ENCODE data around the gene ZFAND3. TPM values are rescaled to one million over a fixed set of nuclear protein-coding genes. Genes with fewer than 3 reads are reported as not detected.
A peak's percentile ranks its signal among the peaks of the same experiment; 100 is the strongest.

Gene ZFAND3
- polyA plus RNA-seq, 1 donor (not counting 4 experiments of a cell fraction or from before 2014, with no cell fraction given) = 19.6 TPM

- H3K79me2 ChIP-seq (ENCODE audit: control insufficient read depth, insufficient read depth, low read length) = no peaks in the 10 kb centered on the region
- dilution Hi-C loops (cut with MboI; ENCODE audit: extremely low pct_ligation_motif_present, low sequenced_read_pairs) = no loop called here
- no peak overlapping the region for H3K9ac ChIP-seq (ENCODE audit: control insufficient read depth, extremely low read depth, insufficient read depth, low read length)
- no peaks in the 10 kb centered on the region for H3K27me3 ChIP-seq (ENCODE audit: control insufficient read depth, extremely low read depth, insufficient read depth, low read length)
- H3K27ac ChIP-seq (ENCODE audit: control insufficient read depth, insufficient read depth, low read length) = no peak overlapping the region
- peaks cover 25% of the 10 kb centered on the region for H3K4me1 ChIP-seq (ENCODE audit: control insufficient read depth, extremely low read depth, insufficient read depth, low read length)
- H3K9me3 ChIP-seq (ENCODE audit: control insufficient read depth, low read depth, low read length) = no peaks in the 10 kb centered on the region
- TF ChIP-seq, protein P1, sequence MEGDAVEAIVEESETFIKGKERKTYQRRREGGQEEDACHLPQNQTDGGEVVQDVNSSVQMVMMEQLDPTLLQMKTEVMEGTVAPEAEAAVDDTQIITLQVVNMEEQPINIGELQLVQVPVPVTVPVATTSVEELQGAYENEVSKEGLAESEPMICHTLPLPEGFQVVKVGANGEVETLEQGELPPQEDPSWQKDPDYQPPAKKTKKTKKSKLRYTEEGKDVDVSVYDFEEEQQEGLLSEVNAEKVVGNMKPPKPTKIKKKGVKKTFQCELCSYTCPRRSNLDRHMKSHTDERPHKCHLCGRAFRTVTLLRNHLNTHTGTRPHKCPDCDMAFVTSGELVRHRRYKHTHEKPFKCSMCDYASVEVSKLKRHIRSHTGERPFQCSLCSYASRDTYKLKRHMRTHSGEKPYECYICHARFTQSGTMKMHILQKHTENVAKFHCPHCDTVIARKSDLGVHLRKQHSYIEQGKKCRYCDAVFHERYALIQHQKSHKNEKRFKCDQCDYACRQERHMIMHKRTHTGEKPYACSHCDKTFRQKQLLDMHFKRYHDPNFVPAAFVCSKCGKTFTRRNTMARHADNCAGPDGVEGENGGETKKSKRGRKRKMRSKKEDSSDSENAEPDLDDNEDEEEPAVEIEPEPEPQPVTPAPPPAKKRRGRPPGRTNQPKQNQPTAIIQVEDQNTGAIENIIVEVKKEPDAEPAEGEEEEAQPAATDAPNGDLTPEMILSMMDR (optimal IDR thresholded peaks at IDR 0.05 in 1 of 3, IDR thresholded peaks at IDR 0.05 in 1 of 3, conservative IDR thresholded peaks at IDR 0.05 in 1 of 3; ENCODE audit: extremely low read depth in 1 of 3, insufficient read depth in 2 of 3, low read length in 3 of 3) = no peak
- TF ChIP-seq EZH2 (IDR thresholded peaks at IDR 0.05; ENCODE audit: low read length) = no peak
- DNase-seq (ENCODE audit: low read depth, low spot score) (no peak), FAIRE-seq (no peak)
- no peak overlapping the region for H3K4me3 ChIP-seq (ENCODE audit: control insufficient read depth in 2 of 3, extremely low read depth in 1 of 3, insufficient read depth in 2 of 3, low read depth in 1 of 3, low read length in 3 of 3)
- no peaks in the 10 kb centered on the region for H3K36me3 ChIP-seq (ENCODE audit: control insufficient read depth in 2 of 2, extremely low read depth in 1 of 2, insufficient read depth in 2 of 2, low read length in 2 of 2)
- H4K20me1 ChIP-seq (ENCODE audit: control insufficient read depth, extremely low read depth, insufficient read depth, low read length) = no peaks in the 10 kb centered on the region
- H3K9me1 ChIP-seq (ENCODE audit: control insufficient read depth, extremely low read depth, insufficient read depth, low read length) = no peaks in the 10 kb centered on the region
- no peak overlapping the region for H2AFZ ChIP-seq (ENCODE audit: control insufficient read depth, low read length)
- H3K4me2 ChIP-seq (ENCODE audit: control insufficient read depth, extremely low read depth, insufficient read depth, low read depth, low read length) = no peak overlapping the region
Observed at GRCh38 chr6:37806213-37806612, 13.3 kb upstream of the ZFAND3 start.

DNA sequence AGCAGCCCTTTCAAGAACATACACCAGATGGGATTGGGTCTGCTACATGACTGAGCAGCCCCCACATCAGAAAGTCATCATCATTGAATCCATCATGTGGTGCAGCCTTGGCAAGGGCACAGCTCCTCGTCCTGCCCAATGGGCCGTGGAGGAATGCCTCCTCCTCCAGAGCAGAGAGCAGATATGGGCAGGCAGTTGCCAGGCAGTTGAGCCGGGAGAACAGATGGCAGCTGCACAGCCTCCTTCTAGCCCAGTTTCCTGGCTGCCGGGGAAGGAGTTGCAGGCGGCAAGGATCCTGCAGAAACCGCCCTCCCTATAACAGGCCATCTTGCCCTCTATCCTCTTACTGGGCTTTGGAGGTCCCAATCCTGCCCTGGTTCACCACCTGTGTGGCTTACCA is 11.9 kb upstream of the ZFAND3 start:
- Histone ChIP-seq H3K27me3 (ENCODE audit: control insufficient read depth, extremely low read depth, insufficient read depth, low read length) (no peaks in the 10 kb centered on the region), H3K9me1 (ENCODE audit: control insufficient read depth, extremely low read depth, insufficient read depth, low read length) (no peaks in the 10 kb centered on the region), H4K20me1 (ENCODE audit: control insufficient read depth, extremely low read depth, insufficient read depth, low read length) (no peaks in the 10 kb centered on the region), H3K9me3 (ENCODE audit: control insufficient read depth, low read depth, low read length) (no peaks in the 10 kb centered on the region), H3K36me3 (ENCODE audit: control insufficient read depth in 2 of 2, extremely low read depth in 1 of 2, insufficient read depth in 2 of 2, low read length in 2 of 2) (no peaks in the 10 kb centered on the region), H3K4me3 (ENCODE audit: control insufficient read depth in 2 of 3, extremely low read depth in 1 of 3, insufficient read depth in 2 of 3, low read depth in 1 of 3, low read length in 3 of 3) (peak overlapping the region in 1 of 3 experiments; percentile 15), H3K27ac (ENCODE audit: control insufficient read depth, insufficient read depth, low read length) (no peak overlapping the region), H3K79me2 (ENCODE audit: control insufficient read depth, insufficient read depth, low read length) (no peaks in the 10 kb centered on the region), H3K4me1 (ENCODE audit: control insufficient read depth, extremely low read depth, insufficient read depth, low read length) (peaks cover 25% of the 10 kb centered on the region), H2AFZ (ENCODE audit: control insufficient read depth, low read length) (no peak overlapping the region), H3K9ac (ENCODE audit: control insufficient read depth, extremely low read depth, insufficient read depth, low read length) (no peak overlapping the region), H3K4me2 (ENCODE audit: control insufficient read depth, extremely low read depth, insufficient read depth, low read depth, low read length) (peak overlapping the region; percentile 86)
- TF ChIP-seq, protein P1 (optimal IDR thresholded peaks at IDR 0.05 in 1 of 3, IDR thresholded peaks at IDR 0.05 in 1 of 3, conservative IDR thresholded peaks at IDR 0.05 in 1 of 3; ENCODE audit: extremely low read depth in 1 of 3, insufficient read depth in 2 of 3, low read length in 3 of 3) = peak in 2 of 3 experiments; percentile 21 to 63
- TF ChIP-seq EZH2 (IDR thresholded peaks at IDR 0.05; ENCODE audit: low read length) = no peak
- FAIRE-seq (peak; percentile 5), DNase-seq (ENCODE audit: low read depth, low spot score) (no peak)
- dilution Hi-C loops (cut with MboI; ENCODE audit: extremely low pct_ligation_motif_present, low sequenced_read_pairs) = no loop called here

Data from keratinocyte (primary cell).